Activated B cell treated with CpG ODN at 0.5 μM for 24 hours (primary cell): ENCODE results near the gene ITSN2. TPM values are rescaled to one million over a fixed set of nuclear protein-coding genes. Genes with fewer than 3 reads are reported as not detected.

Experiments used
- ATAC-seq: fragments of 200-7000 bp; cut with Tn5 transposase; one replicate; pipeline ENCODE4 v1.10.0; 2021; ENCODE audit warnings: low read depth, mild to moderate bottlenecking, moderate library complexity
- CTCF ChIA-PET: fragments of 350-600 bp; sonication (Branson Sonifier 250); formaldehyde crosslinking; loops from one replicate; lab custom pipeline; 2021; ENCODE audit warnings: antibody characterized with exemption; lab: Charles Lee
- POLR2A ChIA-PET: fragments of 350-600 bp; sonication (Branson Sonifier 250); formaldehyde crosslinking; loops from one replicate; lab custom pipeline; 2021; ENCODE audit warnings: antibody characterized with exemption; lab: Charles Lee
- DNase-seq: peaks from one replicate; pipeline ENCODE4 v3.0.0; 2022
- H3K27ac Mint-ChIP-seq: one replicate; pipeline ENCODE4 v1.8.0; 2020; ENCODE audit warnings: mixed read lengths
- H3K27me3 Mint-ChIP-seq: one replicate; pipeline ENCODE4 v1.8.0; 2021; ENCODE audit warnings: mixed read lengths
- H3K36me3 Mint-ChIP-seq: one replicate; pipeline ENCODE4 v1.8.0; 2021; ENCODE audit warnings: low read depth, mixed read lengths
- H3K4me1 Mint-ChIP-seq: one replicate; pipeline ENCODE4 v1.8.0; 2021; ENCODE audit warnings: mixed read lengths
- H3K4me3 Mint-ChIP-seq: one replicate; pipeline ENCODE4 v1.8.0; 2020; ENCODE audit warnings: mild to moderate bottlenecking, mixed read lengths
- H3K9me3 Mint-ChIP-seq: one replicate; pipeline ENCODE4 v1.8.0; 2020; ENCODE audit warnings: mixed read lengths
- CTCF ChIP-seq: fragments of 200-600 bp; IDR thresholded peaks from one replicate; pipeline ENCODE4 v1.8.0; 2022; ENCODE audit warnings: antibody characterized with exemption, mild to moderate bottlenecking
- intact Hi-C: fragments of 100-400 bp; cut with micrococcal nuclease; formaldehyde crosslinking; loops from one replicate; pipeline ENCODE4 v1.15.1; 2024
- total RNA-seq: library from RNA; stranded (reverse); gene quantifications from 2 replicates; pipeline ENCODE4 v1.2.3, GENCODE V29; 2022

Gene ITSN2
- total RNA-seq, 1 donor from 2014 or later = 156 TPM

GRCh38 chr2:24239553-24239952 lies 120.8 kb downstream of the ITSN2 start:
- ChIA-PET CTCF (no interaction called here), POLR2A (no interaction called here)
- H3K9me3 Mint-ChIP-seq = no peaks in the 10 kb centered on the region
- H3K4me1 Mint-ChIP-seq = no peaks in the 10 kb centered on the region
- H3K27me3 Mint-ChIP-seq = no peaks in the 10 kb centered on the region
- ATAC-seq = no peak
- intact Hi-C loops = no loop called here
- no peak for TF ChIP-seq CTCF
- no peak overlapping the region for H3K27ac Mint-ChIP-seq
- DNase-seq = no peak
- H3K4me3 Mint-ChIP-seq = no peak overlapping the region
- H3K36me3 Mint-ChIP-seq = peaks cover 68% of the 10 kb centered on the region

GRCh38 chr2:24238158-24238557 lies 122.2 kb downstream of the ITSN2 start:
- ATAC-seq (no peak), DNase-seq (no peak)
- Mint-ChIP-seq H3K27ac (no peak overlapping the region), H3K36me3 (peaks cover 69% of the 10 kb centered on the region), H3K4me3 (no peak overlapping the region), H3K4me1 (no peaks in the 10 kb centered on the region), H3K27me3 (no peaks in the 10 kb centered on the region), H3K9me3 (no peaks in the 10 kb centered on the region)
- intact Hi-C loops = no loop called here
- no peak for TF ChIP-seq CTCF
- CTCF ChIA-PET = no interaction called here
- POLR2A ChIA-PET = no interaction called here

- ChIA-PET CTCF (no interaction called here), POLR2A (no interaction called here)
- DNase-seq (no peak), ATAC-seq (no peak)
- no peaks in the 10 kb centered on the region for H3K27me3 Mint-ChIP-seq
- H3K9me3 Mint-ChIP-seq = no peaks in the 10 kb centered on the region
- peaks cover 65% of the 10 kb centered on the region for H3K36me3 Mint-ChIP-seq
- intact Hi-C loops = no loop called here
- no peak overlapping the region for H3K27ac Mint-ChIP-seq
- no peaks in the 10 kb centered on the region for H3K4me1 Mint-ChIP-seq
- H3K4me3 Mint-ChIP-seq = no peak overlapping the region
- TF ChIP-seq CTCF = no peak
These were observed 123.0 kb downstream of the ITSN2 start for GRCh38 chr2:24237313-24237712.

- Mint-ChIP-seq H3K9me3 (no peaks in the 10 kb centered on the region), H3K36me3 (peaks cover 49% of the 10 kb centered on the region), H3K27me3 (no peaks in the 10 kb centered on the region), H3K4me3 (no peak overlapping the region), H3K27ac (no peak overlapping the region), H3K4me1 (no peaks in the 10 kb centered on the region)
- ChIA-PET CTCF (no interaction called here), POLR2A (no interaction called here)
- no peak for DNase-seq
- no peak for TF ChIP-seq CTCF
- intact Hi-C loops = no loop called here
- no peak for ATAC-seq
These were observed 127.0 kb downstream of the ITSN2 start for GRCh38 chr2:24233321-24233720.

- Mint-ChIP-seq H3K27me3 (no peaks in the 10 kb centered on the region), H3K27ac (no peak overlapping the region), H3K4me1 (no peaks in the 10 kb centered on the region), H3K36me3 (peaks cover 50% of the 10 kb centered on the region), H3K9me3 (no peaks in the 10 kb centered on the region), H3K4me3 (no peak overlapping the region)
- CTCF ChIA-PET = no interaction called here
- POLR2A ChIA-PET = no interaction called here
- DNase-seq (no peak), ATAC-seq (no peak)
- TF ChIP-seq CTCF = no peak
- intact Hi-C loops = no loop called here
These were observed 128.9 kb downstream of the ITSN2 start for GRCh38 chr2:24231461-24231881.
